HuH-7 (cell line): Measurements from ENCODE around the gene BID.

Experiments
- DNase-seq: peaks from one replicate; pipeline ENCODE4 v3.0.0; 2011; ENCODE audit warnings: low spot score

The BID gene

GRCh38 chr22:17803609-17804270 is 29.5 kb upstream of the BID start:
- no peak for DNase-seq

- no peak for DNase-seq
These were observed 28.6 kb upstream of the BID start for GRCh38 chr22:17802822-17803221.

DNA sequence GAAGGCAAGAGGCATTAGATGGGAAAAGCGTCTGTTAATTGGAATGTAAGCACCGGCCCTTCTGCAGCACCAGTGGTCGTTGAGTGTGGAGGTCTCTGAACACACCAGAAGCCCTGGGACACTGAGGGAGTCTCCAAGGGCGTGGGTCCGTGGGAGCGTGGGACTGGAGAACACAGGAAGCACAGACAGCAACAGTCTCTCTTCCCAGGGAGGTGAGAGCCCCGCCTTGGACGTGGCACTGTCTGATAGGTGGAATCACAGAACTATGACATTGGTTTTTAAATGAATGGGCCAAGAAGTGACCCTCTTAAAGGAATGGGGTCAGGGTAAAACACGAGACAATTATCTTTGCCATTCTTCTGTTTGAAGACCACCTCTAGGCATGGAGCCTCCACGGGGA is 28.1 kb upstream of the BID start:
- DNase-seq = no peak

GRCh38 chr22:17797721-17798559 is 23.7 kb upstream of the BID start:
- DNase-seq = no peak

DNA sequence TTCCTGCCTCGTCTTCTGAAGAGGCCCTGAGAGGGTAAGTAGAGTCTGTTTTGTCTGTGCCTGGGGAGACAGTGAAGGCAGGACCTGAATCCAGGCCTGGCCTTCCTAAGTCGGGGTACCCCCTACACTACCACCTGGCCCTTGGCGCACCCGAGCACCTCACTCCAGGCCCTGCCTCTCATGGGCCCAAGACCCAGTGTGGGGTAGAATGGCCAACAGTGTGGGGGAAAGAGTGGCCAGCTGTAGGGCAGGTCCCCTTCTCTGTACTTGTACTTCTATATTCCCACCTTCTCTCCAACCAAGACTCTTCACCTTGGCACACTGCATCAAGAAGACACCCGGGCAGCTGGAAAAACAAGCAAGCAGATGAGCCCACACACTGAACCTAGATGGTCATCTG is 22.4 kb upstream of the BID start:
- DNase-seq = no peak

GRCh38 chr22:17795661-17796548 is 21.6 kb upstream of the BID start:
- DNase-seq = no peak

- DNase-seq = no peak
These were observed 20.7 kb upstream of the BID start for GRCh38 chr22:17794726-17795542.

GRCh38 chr22:17792854-17793434 is 18.7 kb upstream of the BID start:
- no peak for DNase-seq

DNA sequence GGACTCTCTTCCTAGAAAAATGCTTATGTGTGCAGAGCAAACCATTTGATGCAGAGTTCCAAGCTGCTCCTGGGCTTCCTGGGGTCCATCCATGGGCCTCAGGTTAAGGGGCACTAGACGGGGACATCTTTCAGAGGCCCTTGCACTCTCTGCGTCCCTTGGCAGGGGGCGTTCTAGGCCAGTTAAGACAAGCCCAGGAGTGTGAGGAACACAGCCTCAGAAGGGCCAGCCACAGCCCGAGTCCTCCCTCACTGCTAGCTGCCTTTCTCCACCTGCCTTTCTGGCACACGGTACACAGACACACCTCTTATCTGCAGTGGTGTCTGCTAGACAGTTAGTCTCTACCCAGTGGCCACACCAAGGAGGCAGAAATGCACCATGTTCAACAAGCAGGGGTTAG is 18.0 kb upstream of the BID start:
- peak; percentile 64 for DNase-seq

DNA sequence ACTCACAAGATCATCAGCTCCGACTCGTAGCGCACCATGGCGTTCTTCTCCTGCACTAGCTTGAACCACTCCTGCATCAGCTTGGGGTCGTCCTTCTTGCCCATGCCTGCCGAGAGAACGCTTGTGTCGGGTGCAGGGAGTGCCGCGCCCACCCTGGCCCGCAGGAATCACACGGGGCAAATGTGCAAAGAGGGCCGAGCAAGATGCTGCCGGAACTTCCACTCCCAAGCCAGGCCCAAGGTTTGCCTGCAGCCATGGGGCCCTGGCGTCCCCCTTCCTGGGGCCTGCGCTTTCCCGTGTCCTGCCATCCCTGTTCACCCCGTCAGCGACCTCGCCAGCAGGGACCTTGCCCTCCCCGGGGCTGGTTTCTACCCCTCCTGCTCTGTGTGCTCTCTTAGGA is 16.9 kb upstream of the BID start:
- no peak for DNase-seq

GRCh38 chr22:17789379-17790200 is 15.3 kb upstream of the BID start:
- no peak for DNase-seq

GRCh38 chr22:17788528-17789378 is 14.5 kb upstream of the BID start:
- DNase-seq = no peak

- DNase-seq = no peak
These were observed 13.6 kb upstream of the BID start for GRCh38 chr22:17787716-17788330.

DNA sequence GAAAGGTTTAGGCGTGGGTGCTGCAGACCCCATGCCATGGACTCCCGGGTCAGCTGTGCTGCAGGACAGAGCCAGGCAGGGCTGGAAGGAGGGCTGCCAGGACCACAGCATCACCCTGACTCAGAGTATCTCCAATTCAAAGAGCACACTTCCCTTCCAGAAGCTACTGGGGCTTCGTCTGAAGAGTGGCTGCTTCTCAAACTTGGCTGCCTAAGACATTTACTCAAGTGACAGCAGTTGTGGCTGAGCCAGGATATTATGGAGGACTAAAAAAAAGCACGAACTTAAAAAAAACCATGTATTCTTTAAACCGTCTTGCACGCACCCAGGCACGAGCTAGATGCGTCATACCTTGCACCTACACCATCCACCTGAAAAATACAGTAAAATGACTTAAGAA is 13.0 kb upstream of the BID start:
- no peak for DNase-seq

GRCh38 chr22:17786435-17787161 is 12.3 kb upstream of the BID start:
- DNase-seq = no peak

- peak; percentile 96 for DNase-seq
These were observed 11.2 kb upstream of the BID start for GRCh38 chr22:17785185-17786184.

- no peak for DNase-seq
These were observed 10.5 kb upstream of the BID start for GRCh38 chr22:17784776-17785175.
